CD14-positive monocyte (primary cell): ENCODE measurements around the gene IBA57. TPM values are rescaled to one million over a fixed set of nuclear protein-coding genes. Genes with fewer than 3 reads are reported as not detected.

Experiments used
- DNase-seq, 3 donors: peaks; one replicate each; pipeline ENCODE4 v3.0.0-alpha.2; 2011 to 2022
- H2AFZ ChIP-seq: 2 replicates; pipeline ENCODE4 v1.6.0; 2012; ENCODE audit warnings: mild to moderate bottlenecking, low read depth, low read length, inconsistent platforms; ENCODE audit not compliant: insufficient read depth, poor library complexity, severe bottlenecking
- H3K27ac ChIP-seq, 2 donors: 1 replicate in 1 of 2; 2 replicates in 1 of 2; pipeline ENCODE4 v1.5.1; 2012 to 2013; ENCODE audit warnings: low read length in 2 of 2, control low read depth in 1 of 2, inconsistent platforms in 1 of 2, low read depth in 1 of 2, mild to moderate bottlenecking in 1 of 2
- H3K27me3 ChIP-seq, 2 donors: one replicate each; pipeline versions ENCODE4 v1.6.0 to v1.6.1; 2011 to 2013; ENCODE audit warnings: low read length in 2 of 2; ENCODE audit not compliant: control insufficient read depth in 2 of 2, insufficient read depth in 2 of 2
- H3K36me3 ChIP-seq, 2 donors: replicated peaks in 1 of 2; 1 replicate in 1 of 2; 2 replicates in 1 of 2; pipeline versions ENCODE4 v1.5.1 to v1.6.1; 2012 to 2013; ENCODE audit warnings: low read length in 2 of 2, control low read depth in 1 of 2, inconsistent platforms in 1 of 2, mild to moderate bottlenecking in 1 of 2; ENCODE audit not compliant: insufficient read depth in 2 of 2, control insufficient read depth in 1 of 2
- H3K4me1 ChIP-seq, 2 donors: 1 replicate in 1 of 2; 2 replicates in 1 of 2; pipeline versions ENCODE4 v1.5.1 to v1.6.1; 2012 to 2013; ENCODE audit warnings: low read length in 2 of 2, control low read depth in 1 of 2, inconsistent platforms in 1 of 2, mild to moderate bottlenecking in 1 of 2, moderate library complexity in 1 of 2; ENCODE audit not compliant: insufficient read depth in 2 of 2, control insufficient read depth in 1 of 2
- H3K4me2 ChIP-seq: replicated peaks from 2 replicates; pipeline ENCODE3; 2012; ENCODE audit warnings: low read length, moderate library complexity, mild to moderate bottlenecking; ENCODE audit not compliant: poor library complexity, severe bottlenecking; ENCODE audit errors: extremely low read depth
- H3K4me3 ChIP-seq, 3 experiments: fragments of 200-600 bp in 1 of 3; sonication (generic) in 1 of 3; replicated peaks in 1 of 3; 1 replicate in 2 of 3; 2 replicates in 1 of 3; pipeline ENCODE4 v1.5.1; 2011 to 2013; ENCODE audit warnings: low read length in 3 of 3, mild to moderate bottlenecking in 3 of 3, control low read depth in 2 of 3, low read depth in 2 of 3, inconsistent platforms in 1 of 3, moderate library complexity in 1 of 3
- H3K79me2 ChIP-seq: 2 replicates; pipeline ENCODE4 v1.6.0; 2012; ENCODE audit warnings: mild to moderate bottlenecking, control low read depth, inconsistent platforms, low read length, moderate library complexity; ENCODE audit not compliant: insufficient read depth
- H3K9ac ChIP-seq: 2 replicates; pipeline ENCODE4 v1.6.0; 2017; ENCODE audit warnings: low read length, mild to moderate bottlenecking; ENCODE audit not compliant: insufficient read depth, poor library complexity, severe bottlenecking
- H3K9me3 ChIP-seq, 2 donors: replicated peaks in 1 of 2; 1 replicate in 1 of 2; 2 replicates in 1 of 2; pipeline versions ENCODE4 v1.5.1 to v1.6.1; 2012 to 2013; ENCODE audit warnings: low read length in 2 of 2, control low read depth in 1 of 2; ENCODE audit not compliant: control insufficient read depth in 1 of 2, insufficient read depth in 1 of 2
- H4K20me1 ChIP-seq: 2 replicates; pipeline ENCODE4 v1.6.0; 2012; ENCODE audit warnings: mild to moderate bottlenecking, low read length, control low read depth, moderate library complexity; ENCODE audit not compliant: insufficient read depth
- H3K27ac Mint-ChIP-seq, 7 donors: one replicate each; pipeline ENCODE4 v1.8.0; 2020; ENCODE audit warnings: mild to moderate bottlenecking in 7 of 7, mixed read lengths in 7 of 7, moderate library complexity in 6 of 7, inconsistent platforms in 2 of 7
- H3K27me3 Mint-ChIP-seq, 3 donors: one replicate each; pipeline ENCODE4 v1.8.0; 2021 to 2022; ENCODE audit warnings: low read depth in 3 of 3, mild to moderate bottlenecking in 3 of 3, mixed read lengths in 3 of 3, moderate library complexity in 3 of 3, inconsistent platforms in 1 of 3
- H3K36me3 Mint-ChIP-seq, 2 donors: one replicate each; pipeline ENCODE4 v1.8.0; 2020; ENCODE audit warnings: mixed read lengths in 2 of 2, inconsistent platforms in 1 of 2, mild to moderate bottlenecking in 1 of 2
- H3K4me1 Mint-ChIP-seq: one replicate; pipeline ENCODE4 v1.8.0; 2020; ENCODE audit warnings: mild to moderate bottlenecking, mixed read lengths
- H3K4me3 Mint-ChIP-seq, 2 donors: one replicate each; pipeline ENCODE4 v1.8.0; 2020; ENCODE audit warnings: mild to moderate bottlenecking in 2 of 2, mixed read lengths in 2 of 2, moderate library complexity in 1 of 2
- H3K9me3 Mint-ChIP-seq, 7 donors: one replicate each; pipeline ENCODE4 v1.8.0; 2020 to 2022; ENCODE audit warnings: mixed read lengths in 7 of 7, mild to moderate bottlenecking in 6 of 7, moderate library complexity in 6 of 7, inconsistent platforms in 2 of 7
- CTCF ChIP-seq: fragments of 200-600 bp; IDR thresholded peaks from one replicate; pipeline ENCODE4 v1.8.0; 2022; ENCODE audit warnings: antibody characterized with exemption, mild to moderate bottlenecking
- WGBS: methylation state at CpG from one replicate; pipeline ENCODE4 v1.1.5; 2013; ENCODE audit warnings: missing lambda C conversion rate; ENCODE audit not compliant: insufficient coverage; 5-methylcytosine and 5-hydroxymethylcytosine counted together
- intact Hi-C, 2 donors: fragments of 100-400 bp; cut with micrococcal nuclease; formaldehyde crosslinking; loops; one replicate each; pipeline versions ENCODE4 v1.15.0 to v1.15.1; 2023
- polyA plus RNA-seq, 3 donors: library from polyadenylated mRNA; depleted of rRNA in 1 of 3; unstranded in 2 of 3; stranded (reverse) in 1 of 3; fragments of 300-500 nt in 2 of 3; fragments of >200 nt in 1 of 3; fragmentation: Illumina TruSeq in 2 of 3; gene quantifications; 1 replicate in 2 of 3; 2 replicates in 1 of 3; pipeline ENCODE4 v1.2.3, GENCODE V29; 2012 to 2021

The IBA57 gene
- polyA plus RNA-seq, 3 donors: 1.6 to 2.1 (median 1.7) TPM

GRCh38 chr1:228204958-228205357 lies 39.4 kb downstream of the IBA57 start:
- no peaks in the 10 kb centered on the region for H3K4me1 ChIP-seq
- no peak overlapping the region for H3K4me3 Mint-ChIP-seq
- TF ChIP-seq CTCF: no peak
- no peaks in the 10 kb centered on the region for H3K36me3 ChIP-seq
- peaks cover 6 to 12% of the 10 kb centered on the region in 2 donors for H3K9me3 ChIP-seq
- no peaks in the 10 kb centered on the region for H3K27me3 ChIP-seq
- no peak overlapping the region for H2AFZ ChIP-seq
- H3K27ac Mint-ChIP-seq: no peak overlapping the region
- no peak overlapping the region for H3K9ac ChIP-seq
- 20% methylated on average over 1 of the region's 8 CpGs for WGBS
- H3K36me3 Mint-ChIP-seq: peaks cover 0 to 3% of the 10 kb centered on the region in 2 donors
- H3K9me3 Mint-ChIP-seq: peaks cover 4 to 12% (median 9%) of the 10 kb centered on the region in 7 donors
- H3K27me3 Mint-ChIP-seq: peaks cover 0 to 8% (median 3%) of the 10 kb centered on the region in 3 donors
- intact Hi-C loops: no loop called here
- H3K4me1 Mint-ChIP-seq: no peaks in the 10 kb centered on the region
- H3K4me3 ChIP-seq: no peak overlapping the region
- H3K4me2 ChIP-seq: no peak overlapping the region
- H3K79me2 ChIP-seq: no peaks in the 10 kb centered on the region
- no peak overlapping the region for H3K27ac ChIP-seq
- no peak for DNase-seq
- H4K20me1 ChIP-seq: no peaks in the 10 kb centered on the region

- H3K9me3 ChIP-seq: peaks cover 0 to 4% of the 10 kb centered on the region in 2 donors
- no peak overlapping the region for H3K27ac ChIP-seq
- H3K4me3 Mint-ChIP-seq: peak overlapping the region in 1 of 2 donors; percentile 49
- no peaks in the 10 kb centered on the region for H3K36me3 Mint-ChIP-seq
- DNase-seq: no peak
- no peaks in the 10 kb centered on the region for H3K4me1 ChIP-seq
- H2AFZ ChIP-seq: no peak overlapping the region
- H3K4me3 ChIP-seq: no peak overlapping the region
- H3K4me1 Mint-ChIP-seq: no peaks in the 10 kb centered on the region
- no peaks in the 10 kb centered on the region for H3K27me3 ChIP-seq
- no peak overlapping the region for H3K4me2 ChIP-seq
- peaks cover 0 to 5% (median 2%) of the 10 kb centered on the region in 7 donors for H3K9me3 Mint-ChIP-seq
- no peak overlapping the region for H3K9ac ChIP-seq
- TF ChIP-seq CTCF: no peak
- no peaks in the 10 kb centered on the region for H3K79me2 ChIP-seq
- H3K27ac Mint-ChIP-seq: no peak overlapping the region
- WGBS: 8% methylated on average over 2 of the region's 15 CpGs
- intact Hi-C loops: no loop called here
- H3K36me3 ChIP-seq: no peaks in the 10 kb centered on the region
- peaks cover 2 to 8% (median 3%) of the 10 kb centered on the region in 3 donors for H3K27me3 Mint-ChIP-seq
- no peaks in the 10 kb centered on the region for H4K20me1 ChIP-seq
Observed at GRCh38 chr1:228205526-228206436, 40.2 kb downstream of the IBA57 start.
